Midbrain (tissue), 1 donor: ENCODE data around the gene SLC16A10.

Experiments
- DNase-seq: peaks from one replicate; lab custom pipeline; 2025; lab: John Stamatoyannopoulos, UW

SLC16A10 gene

GRCh38 chr6:111260570-111261298 is 173.4 kb downstream of the SLC16A10 start:
- no peak for DNase-seq

DNA sequence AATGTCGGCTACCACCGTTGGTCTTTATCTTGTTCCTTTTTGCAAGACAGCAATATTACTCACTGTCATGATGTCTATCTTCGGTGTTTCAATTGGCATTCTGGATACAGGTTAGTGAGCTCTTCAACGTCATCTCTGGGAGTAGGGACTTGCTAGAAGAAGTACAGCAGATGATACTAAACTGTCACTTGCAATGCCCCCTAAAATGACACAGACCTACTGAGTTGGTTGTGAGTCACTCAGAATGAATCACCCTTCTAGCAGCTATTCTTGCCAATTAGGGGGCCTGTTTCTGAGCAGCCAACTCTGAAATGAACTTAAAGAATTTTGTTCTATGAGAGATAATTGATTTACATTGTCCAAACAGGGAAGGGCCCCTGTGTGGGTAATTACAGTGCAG is 176.5 kb downstream of the SLC16A10 start:
- no peak for DNase-seq

DNA sequence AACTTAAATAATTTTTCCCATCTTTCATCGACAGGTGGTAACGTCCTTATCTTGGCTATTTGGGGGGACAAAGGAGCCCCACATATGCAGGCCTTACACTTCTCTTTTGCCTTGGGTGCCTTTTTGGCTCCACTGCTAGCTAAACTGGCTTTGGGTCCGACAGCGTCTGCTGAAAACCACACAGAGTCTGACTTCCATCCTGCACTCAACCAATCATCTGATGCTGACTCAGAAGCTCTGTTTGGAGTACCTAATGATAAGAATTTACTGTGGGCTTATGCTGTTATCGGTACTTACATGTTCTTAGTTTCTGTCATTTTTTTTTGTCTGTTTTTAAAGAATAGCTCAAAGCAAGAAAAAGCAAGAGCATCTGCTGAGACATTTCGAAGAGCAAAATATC is 178.5 kb downstream of the SLC16A10 start:
- DNase-seq, result no peak

DNA sequence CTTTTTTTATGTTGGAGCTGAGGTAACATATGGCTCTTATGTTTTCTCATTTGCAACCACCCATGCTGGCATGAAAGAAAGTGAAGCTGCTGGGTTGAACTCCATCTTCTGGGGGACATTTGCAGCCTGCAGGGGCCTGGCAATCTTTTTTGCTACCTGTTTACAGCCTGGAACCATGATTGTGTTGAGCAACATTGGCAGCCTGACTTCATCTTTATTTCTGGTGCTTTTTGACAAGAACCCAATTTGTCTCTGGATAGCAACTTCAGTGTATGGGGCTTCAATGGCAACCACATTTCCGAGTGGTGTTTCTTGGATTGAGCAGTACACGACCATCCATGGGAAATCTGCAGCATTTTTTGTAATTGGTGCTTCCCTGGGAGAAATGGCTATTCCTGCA is 179.0 kb downstream of the SLC16A10 start:
- no peak for DNase-seq

- DNase-seq, result no peak
Observed at GRCh38 chr6:111267764-111268333, 180.5 kb downstream of the SLC16A10 start.

DNA sequence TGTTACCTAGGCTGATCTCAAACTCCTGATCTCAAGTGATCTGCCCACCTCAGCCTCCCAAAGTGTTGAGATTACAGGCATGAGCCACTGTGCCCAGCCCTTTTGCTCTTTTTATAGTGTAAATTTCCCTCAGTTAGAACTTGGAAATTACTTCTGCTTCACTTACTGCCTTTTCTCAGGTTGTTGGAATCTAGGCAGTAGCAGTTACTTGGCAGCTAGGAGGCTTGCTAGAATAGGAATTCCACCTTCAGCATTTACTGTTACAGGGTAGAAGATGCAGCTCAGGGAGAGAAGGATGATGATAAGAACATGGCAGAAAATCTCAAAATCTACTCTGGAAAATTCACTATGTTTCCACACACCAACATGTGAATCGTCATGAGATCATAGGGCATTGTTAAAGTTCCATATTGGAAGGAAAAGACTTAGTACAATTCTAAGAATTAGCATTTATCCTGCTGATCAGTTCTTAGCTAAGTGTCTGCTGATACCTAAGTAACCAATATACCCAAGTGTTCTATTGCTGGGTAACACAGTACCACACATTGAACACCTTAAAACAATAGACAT is 182.2 kb downstream of the SLC16A10 start:
- no peak for DNase-seq

DNA sequence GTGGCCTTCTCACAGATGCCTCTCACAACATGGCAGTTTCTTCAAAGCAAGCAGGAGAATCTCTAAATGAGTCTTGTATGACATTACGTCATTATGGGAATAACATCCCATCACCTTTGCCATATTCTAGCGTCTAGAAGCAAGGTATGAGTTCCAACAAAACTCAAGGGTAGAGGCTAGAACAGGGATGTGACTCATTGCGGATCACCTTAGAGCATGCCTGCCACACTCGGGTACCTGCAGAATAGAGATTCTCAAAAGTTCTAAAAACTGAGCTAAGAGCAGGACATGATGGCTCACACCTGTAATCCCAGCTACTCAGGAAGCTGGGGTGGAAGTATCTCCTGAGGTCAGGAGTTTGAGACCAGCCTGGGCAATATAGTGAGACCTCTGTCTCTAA is 182.8 kb downstream of the SLC16A10 start:
- DNase-seq, result no peak

DNA sequence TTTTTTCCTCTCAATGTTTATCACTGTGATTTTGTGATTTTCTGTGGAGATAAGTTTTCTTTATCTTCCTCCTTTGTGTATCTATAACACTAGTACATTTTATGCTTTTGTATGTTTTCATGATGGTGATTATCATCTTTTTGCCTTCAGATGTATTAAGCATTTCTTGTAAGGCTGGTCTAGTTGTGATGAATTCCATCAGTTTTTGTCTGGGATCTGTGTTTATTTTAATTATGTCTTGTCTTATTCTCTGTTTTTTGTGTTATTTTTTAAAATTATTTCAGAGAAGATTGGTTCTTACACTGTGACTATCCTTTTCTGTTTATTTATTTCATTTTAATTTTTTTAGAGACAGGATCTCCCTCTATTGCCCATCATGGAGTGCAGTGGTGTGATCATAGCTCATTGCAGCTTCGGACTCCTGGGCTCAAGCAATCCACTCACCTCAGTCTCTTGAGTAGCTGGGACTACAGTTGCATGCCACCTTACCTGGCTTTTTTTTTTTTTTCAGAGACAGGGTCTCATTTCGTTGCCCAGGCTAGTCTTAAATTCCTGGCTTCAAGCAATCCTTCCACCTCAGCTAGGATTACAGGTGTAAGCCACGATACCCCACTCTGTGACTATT is 187.4 kb downstream of the SLC16A10 start:
- no peak for DNase-seq

DNA sequence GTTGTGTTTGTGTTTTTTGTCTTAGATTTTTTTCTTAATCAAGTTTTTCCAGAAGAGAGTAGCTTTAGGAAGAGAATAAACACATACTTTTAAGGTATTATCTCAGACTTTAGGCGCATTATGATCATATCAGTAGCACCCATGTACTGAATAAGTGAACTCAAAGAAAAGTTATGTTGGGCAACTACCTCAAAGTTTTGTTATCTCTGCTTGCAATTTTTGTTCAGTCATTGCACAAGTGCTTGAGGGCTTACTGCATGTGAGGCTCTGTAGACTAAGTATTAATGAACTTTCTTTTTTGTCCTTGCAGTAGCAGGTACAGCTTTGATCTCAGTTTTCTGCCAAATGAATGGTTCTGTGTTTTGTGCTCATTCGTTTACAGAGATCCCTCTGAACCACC is 189.0 kb downstream of the SLC16A10 start:
- DNase-seq, result no peak

DNA sequence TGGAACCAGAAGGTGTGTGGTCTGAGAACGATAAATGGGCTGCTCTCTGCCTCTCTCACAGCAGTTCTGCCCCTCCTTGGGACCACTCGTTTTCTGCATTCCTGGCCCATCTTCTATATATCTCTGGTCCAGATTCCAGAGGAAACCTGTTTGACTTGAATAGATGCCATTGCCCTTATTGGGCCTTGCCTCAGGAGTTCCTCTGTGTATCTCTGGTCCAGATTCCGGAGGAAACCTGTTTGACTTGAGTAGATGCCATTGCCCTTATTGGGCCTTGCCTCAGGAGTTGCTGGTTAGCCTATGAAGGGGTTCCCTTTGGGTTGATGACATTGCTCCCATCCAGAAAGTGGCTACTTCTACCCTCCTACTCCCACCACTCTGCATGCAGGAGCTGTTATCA is 189.4 kb downstream of the SLC16A10 start:
- DNase-seq, result no peak

DNA sequence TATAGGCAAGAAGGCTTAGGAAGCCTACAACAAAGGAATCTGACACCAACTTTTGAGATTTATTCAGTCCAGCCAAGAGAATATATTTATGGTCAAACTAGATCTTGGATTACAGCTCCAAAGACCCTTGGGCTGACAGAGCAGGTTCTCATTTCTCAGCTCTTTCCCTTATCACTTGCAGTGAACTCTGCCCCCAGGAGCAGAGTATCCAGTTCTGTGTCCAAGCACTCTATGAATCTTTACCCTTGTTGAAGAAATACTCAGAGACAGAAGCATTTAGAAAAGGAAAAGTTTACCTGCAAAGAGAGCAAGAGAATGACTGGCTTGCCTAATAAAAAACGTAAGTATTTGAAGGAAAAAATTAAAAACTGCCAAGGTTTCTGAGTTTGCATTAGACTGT is 190.5 kb downstream of the SLC16A10 start:
- DNase-seq, result no peak

- DNase-seq, result no peak
Observed at GRCh38 chr6:111278731-111279130, 191.4 kb downstream of the SLC16A10 start.

DNA sequence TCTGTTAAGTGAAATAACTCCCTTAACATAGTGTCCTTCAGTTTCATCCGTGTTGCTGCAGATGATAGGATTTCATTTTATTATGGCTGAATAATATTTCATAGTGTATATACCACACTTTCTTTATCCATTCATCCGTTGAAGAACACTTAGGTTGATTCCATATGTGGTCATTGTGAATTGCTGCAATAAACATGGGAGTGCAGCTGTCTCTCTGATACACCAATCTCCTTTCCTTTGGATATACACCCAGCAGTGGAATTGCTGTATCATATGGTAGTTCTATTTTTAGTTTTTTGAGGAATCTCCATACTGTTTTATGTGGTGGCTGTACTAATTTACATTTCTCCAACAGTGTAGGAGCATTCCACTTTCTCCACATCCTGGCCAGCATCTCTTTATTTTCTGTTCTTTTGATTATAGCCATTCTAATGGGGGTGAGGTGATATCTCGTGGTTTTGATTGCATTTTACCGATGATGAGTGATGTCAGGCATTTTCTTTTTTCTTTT is 193.2 kb downstream of the SLC16A10 start:
- DNase-seq, result no peak
